HG03460 (cell line): ENCODE data around the gene GDF15.
"Not testable (repeated sequence)": the region's sequence is repeated elsewhere in the genome, so short reads cannot be mapped to it uniquely, and the experiment has no call there.

Source experiments
- ATAC-seq: cut with Tn5 transposase; IDR thresholded peaks from one replicate; pipeline ENCODE4 v1.9.1; 2021; ENCODE audit not compliant: unreplicated experiment

GDF15 gene

GRCh38 chr19:18385675-18386542 is at the start of gene GDF15:
GDF15 (plus strand) TSS chr19:18386158; CDS start chr19:18386190, 32 bp downstream.
- no peak for ATAC-seq

- no peak for ATAC-seq
These were observed 47.4 kb upstream of the GDF15 start for GRCh38 chr19:18338541-18338940.

- peak; percentile 14 for ATAC-seq
These were observed 46.2 kb upstream of the GDF15 start for GRCh38 chr19:18339723-18340122.

GRCh38 chr19:18340190-18340989 is 45.6 kb upstream of the GDF15 start, which contains the start of gene PGPEP1:
PGPEP1 (plus strand) TSS chr19:18340598; CDS start chr19:18340682, 84 bp downstream.
- peak; percentile 55 for ATAC-seq

- peak; percentile 52 for ATAC-seq
These were observed 44.7 kb upstream of the GDF15 start for GRCh38 chr19:18340990-18341868.

- no peak for ATAC-seq
These were observed 43.8 kb upstream of the GDF15 start for GRCh38 chr19:18342090-18342632.

- ATAC-seq: no peak
These were observed 41.4 kb upstream of the GDF15 start for GRCh38 chr19:18344582-18344950.

- no peak for ATAC-seq
These were observed 40.7 kb upstream of the GDF15 start for GRCh38 chr19:18345296-18345695.

- no peak for ATAC-seq
These were observed 39.9 kb upstream of the GDF15 start for GRCh38 chr19:18346091-18346490.

GRCh38 chr19:18348171-18348570 is 37.8 kb upstream of the GDF15 start:
- no peak for ATAC-seq

- not testable (repeated sequence) for ATAC-seq
These were observed 37.1 kb upstream of the GDF15 start for GRCh38 chr19:18348818-18349339.

GRCh38 chr19:18349524-18350128 is 36.3 kb upstream of the GDF15 start:
- no peak for ATAC-seq

- ATAC-seq: no peak
These were observed 35.5 kb upstream of the GDF15 start for GRCh38 chr19:18350490-18350889.

GRCh38 chr19:18351544-18351943 is 34.4 kb upstream of the GDF15 start:
- no peak for ATAC-seq

- ATAC-seq: no peak
These were observed 32.5 kb upstream of the GDF15 start for GRCh38 chr19:18353378-18354005.

GRCh38 chr19:18354743-18355142 is 31.2 kb upstream of the GDF15 start:
- ATAC-seq: not testable (repeated sequence)

- ATAC-seq: no peak
These were observed 28.9 kb upstream of the GDF15 start for GRCh38 chr19:18357041-18357440.

GRCh38 chr19:18361646-18362045 is 24.3 kb upstream of the GDF15 start:
- ATAC-seq: no peak

- no peak for ATAC-seq
These were observed 22.9 kb upstream of the GDF15 start for GRCh38 chr19:18362934-18363542.
